K562 (cell line): ENCODE data around the gene PDIA4. TPM values are rescaled to one million over a fixed set of nuclear protein-coding genes. Genes with fewer than 3 reads are reported as not detected.

ENCODE experiments used
- ATAC-seq: fragments of 200-7000 bp; cut with Tn5 transposase; 3 replicates; pipeline ENCODE4 v1.9.1; 2020; ENCODE audit warnings: moderate library complexity
- BruUV-seq: library from RNA; stranded (reverse); fragments of 400-500 nt; replicated peaks from 2 replicates; lab custom pipeline; 2021; lab: Mats Ljungman, UMichigan
- CTCF ChIA-PET: fragments of 300-600 bp; formaldehyde crosslinking; extraction: SDS; loops from one replicate; lab custom pipeline; 2021; ENCODE audit warnings: low intra/inter-chr PET ratio; lab: Yijun Ruan, JAX
- POLR2A ChIA-PET: fragments of 300-600, 350-650 bp; sonication (Branson Sonifier 250); formaldehyde crosslinking; extraction: SDS; loops from one replicate; lab custom pipeline; 2021; ENCODE audit warnings: antibody characterized with exemption, inconsistent platforms; lab: Yijun Ruan, JAX
- DNase-seq, 4 experiments: peaks; one replicate each; pipeline versions ENCODE4 v3.0.0 to v3.0.0-alpha.2; 2011 to 2018; ENCODE audit warnings: low spot score in 3 of 4, mixed read lengths in 3 of 4; ENCODE audit errors: extremely low read depth in 1 of 4
- FAIRE-seq: peaks from 2 replicates; lab custom pipeline; 2011; peaks lifted over from hg19 to GRCh38; lab: Jason Lieb, UNC
- H2AFZ ChIP-seq: 2 replicates; pipeline ENCODE4 v1.6.0; 2011; ENCODE audit warnings: low read depth, low read length, control low read depth, inconsistent platforms
- H3K27ac ChIP-seq: fragments of 200-600 bp; 3 replicates; pipeline ENCODE4 v1.8.0; 2011; ENCODE audit warnings: low read depth, mild to moderate bottlenecking, control low read depth, inconsistent platforms, low read length, moderate library complexity, mixed read lengths; ENCODE audit errors: extremely low read depth
- H3K27me3 ChIP-seq, 2 experiments: fragments of 300-600 bp in 1 of 2; 2 replicates in 1 of 2; 3 replicates in 1 of 2; pipeline versions ENCODE4 v1.6.0 to v1.8.0; 2011; ENCODE audit warnings: inconsistent platforms in 2 of 2, low read length in 2 of 2, mild to moderate bottlenecking in 1 of 2, mixed read lengths in 1 of 2, moderate library complexity in 1 of 2; ENCODE audit not compliant: control insufficient read depth in 2 of 2, insufficient read depth in 2 of 2
- H3K36me3 ChIP-seq: fragments of 300-600 bp; 3 replicates; pipeline ENCODE4 v1.8.0; 2011; ENCODE audit warnings: mild to moderate bottlenecking, low read length, inconsistent platforms; ENCODE audit not compliant: control insufficient read depth, insufficient read depth
- H3K4me1 ChIP-seq, 2 experiments: fragments of 200-600 bp in 1 of 2; replicated peaks in 1 of 2; 2 replicates in 1 of 2; 3 replicates in 1 of 2; pipeline versions ENCODE4 v1.5.1 to v1.8.0; 2011; ENCODE audit warnings: inconsistent platforms in 2 of 2, low read length in 2 of 2, mild to moderate bottlenecking in 1 of 2, mixed read lengths in 1 of 2, moderate library complexity in 1 of 2; ENCODE audit not compliant: control insufficient read depth in 2 of 2, insufficient read depth in 2 of 2
- H3K4me2 ChIP-seq: 2 replicates; pipeline ENCODE4 v1.6.1; 2011; ENCODE audit warnings: low read length, control low read depth, inconsistent platforms, mixed read lengths; ENCODE audit not compliant: insufficient read depth
- H3K4me3 ChIP-seq: fragments of 200-600 bp; sonication (generic), shearing (Covaris generic); 2 replicates; pipeline ENCODE4 v1.5.1; 2016; ENCODE audit warnings: control low read depth, inconsistent platforms
- H3K79me2 ChIP-seq: fragments of 200-600 bp; 3 replicates; pipeline ENCODE4 v1.8.0; 2011; ENCODE audit warnings: low read length, inconsistent platforms; ENCODE audit not compliant: control insufficient read depth, insufficient read depth
- H3K9ac ChIP-seq, 2 experiments: 2 replicates each; pipeline versions ENCODE4 v1.6.0 to v1.6.1; 2011; ENCODE audit warnings: low read depth in 2 of 2, low read length in 2 of 2, control low read depth in 1 of 2, inconsistent platforms in 1 of 2, mild to moderate bottlenecking in 1 of 2, mixed read lengths in 1 of 2; ENCODE audit not compliant: insufficient read depth in 1 of 2
- H3K9me1 ChIP-seq: one replicate; pipeline ENCODE4 v1.6.0; 2011; ENCODE audit warnings: inconsistent platforms, mild to moderate bottlenecking, low read length, moderate library complexity; ENCODE audit not compliant: control insufficient read depth, insufficient read depth
- H3K9me3 ChIP-seq: replicated peaks from 2 replicates; pipeline ENCODE4 v1.5.1; 2011; ENCODE audit warnings: low read depth, low read length, inconsistent platforms; ENCODE audit not compliant: control insufficient read depth, insufficient read depth
- H4K20me1 ChIP-seq: replicated peaks from 2 replicates; pipeline ENCODE4 v1.6.1; 2011; ENCODE audit warnings: low read length, inconsistent platforms, mixed read lengths; ENCODE audit not compliant: control insufficient read depth, insufficient read depth
- FOXO4 ChIP-seq: fragments of 450-650 bp; formaldehyde crosslinking; IDR thresholded peaks from 2 replicates; pipeline ENCODE4 v1.4.0; 2020; ENCODE audit warnings: mild to moderate bottlenecking, moderate library complexity
- GABPB1 ChIP-seq: sonication (generic); formaldehyde crosslinking; IDR thresholded peaks from 2 replicates; pipeline ENCODE4 v1.8.0; 2022; ENCODE audit warnings: mild to moderate bottlenecking, missing genetic modification reagents
- GABPB2 ChIP-seq: fragments of 250-450 bp; sonication (Bioruptor Pico); conservative IDR thresholded peaks from 2 replicates; pipeline ENCODE4 v1.5.1; 2021; ENCODE audit warnings: mild to moderate bottlenecking
- GTF2B ChIP-seq: IDR thresholded peaks from 2 replicates; pipeline ENCODE4 v1.6.1; 2011; ENCODE audit not compliant: insufficient read length; ENCODE audit errors: extremely low read depth
- KDM5B ChIP-seq: fragments of 200-600 bp; sonication (generic); IDR thresholded peaks from 2 replicates; pipeline ENCODE4 v1.6.1; 2012; ENCODE audit warnings: low read depth, mild to moderate bottlenecking, moderate library complexity, low read length, control low read depth, inconsistent platforms; ENCODE audit not compliant: insufficient replicate concordance
- MEF2D ChIP-seq: conservative IDR thresholded peaks from 2 replicates; pipeline ENCODE4 v1.6.1; 2016; ENCODE audit warnings: low read depth, missing genetic modification characterization, missing compliant biosample characterization
- MLLT1 ChIP-seq, 2 experiments: fragments of 450-650 bp; IDR thresholded peaks; 2 replicates each; pipeline ENCODE4 v1.6.1; 2016
- NFE2 ChIP-seq: IDR thresholded peaks from 2 replicates; pipeline ENCODE4 v1.6.1; 2014; ENCODE audit warnings: antibody characterized with exemption, low read depth
- SMAD3 ChIP-seq: fragments of 450-650 bp; formaldehyde crosslinking; conservative IDR thresholded peaks from 2 replicates; pipeline ENCODE4 v1.4.0; 2020; ENCODE audit warnings: mild to moderate bottlenecking
- SMARCE1 ChIP-seq: fragments of 450-650 bp; IDR thresholded peaks from 2 replicates; pipeline ENCODE4 v1.7.1; 2016; ENCODE audit warnings: mild to moderate bottlenecking
- SP1 ChIP-seq: sonication (generic); formaldehyde crosslinking; IDR thresholded peaks from 2 replicates; pipeline ENCODE4 v1.8.1; 2022; ENCODE audit warnings: mild to moderate bottlenecking, missing genetic modification reagents
- TOE1 ChIP-seq, 2 experiments: fragments of 450-650 bp in 1 of 2; sonication (generic) in 1 of 2; formaldehyde crosslinking in 1 of 2; IDR thresholded peaks; 2 replicates each; pipeline versions ENCODE4 v1.7.1 to v1.8.0; 2016 to 2022; ENCODE audit warnings: borderline replicate concordance in 2 of 2, mild to moderate bottlenecking in 2 of 2, antibody characterized with exemption in 1 of 2, inconsistent platforms in 1 of 2, low read depth in 1 of 2, missing genetic modification reagents in 1 of 2, moderate library complexity in 1 of 2
- WGBS: fragments of 100-300 bp; shearing (Covaris generic); methylation state at CpG from one replicate; pipeline ENCODE4 v1.1.6; 2016; ENCODE audit warnings: low coverage, mixed read lengths; ENCODE audit not compliant: insufficient coverage; ENCODE audit errors: missing lambda C conversion rate; 5-methylcytosine and 5-hydroxymethylcytosine counted together
- in situ Hi-C: fragments of 300-500 bp; cut with MboI; formaldehyde crosslinking; loops from 4 replicates; pipeline ENCODE4 v1.15.0; 2018; ENCODE audit warnings: inconsistent platforms, mixed read lengths
- intact Hi-C: fragments of 100-400 bp; cut with micrococcal nuclease; formaldehyde crosslinking; loops from 2 replicates; pipeline ENCODE4 v1.14.2; 2022
- polyA plus RNA-seq, 8 experiments: library from polyadenylated mRNA; depleted of rRNA in 4 of 8; stranded (reverse) in 5 of 8; unstranded in 3 of 8; fragments of >200 nt; fragmentation: Nextera tagmentation in 2 of 8; fragmentation: Illumina TruSeq in 1 of 8; extraction: Ambion mirVana in 2 of 8; extraction: Trizol in 1 of 8; gene quantifications; 2 replicates each; pipeline versions ENCODE4 v1.2.1 to v1.2.3, GENCODE V29; 2011 to 2014; ENCODE audit warnings: inconsistent platforms in 1 of 8, missing spikeins in 1 of 8
- total RNA-seq, 7 experiments: library from RNA; depleted of rRNA in 6 of 7; stranded (reverse); fragments of >200 nt in 6 of 7; fragmentation: Illumina TruSeq in 2 of 7; extraction: Trizol in 2 of 7; gene quantifications; 2 replicates each; pipeline versions ENCODE4 v1.2.1 to v1.2.3, GENCODE V29; 2011 to 2021; ENCODE audit warnings: low replicate concordance in 1 of 7

Gene PDIA4
- total and polyA plus RNA-seq, 9 of the 15 experiments (the other 6 are each of a cell fraction or from before 2014, with no cell fraction given): 9.1 to 175 (median 146) TPM

- TF ChIP-seq FOXO4 (no peak), SMAD3 (CRISPR knock-in tag) (no peak)
Observed at GRCh38 chr7:148991536-148991935, 36.8 kb downstream of the PDIA4 start (continued).

GRCh38 chr7:148987751-148988512 is 40.4 kb downstream of the PDIA4 start:
- intact Hi-C loops: loop anchor here (2.0 to 5.0 kb wide), 4 partner anchors 45 to 159 kb away; partner anchors contain the start of genes ZNF398 and ZNF786
- in situ Hi-C loops: no loop called here
- 0 out of 3 replicates have a peak, but pooled peaks have one; percentile 0 for ATAC-seq
- FAIRE-seq: no peak
- Histone ChIP-seq H3K9me1 (no peaks in the 10 kb centered on the region), H3K27me3 (0 out of 5 replicates have a peak, but pooled peaks cover 0 to under 1% of the 10 kb centered on the region in 2 experiments), H3K9me3 (no peaks in the 10 kb centered on the region), H3K9ac (peak overlapping the region; percentile 71 to 77; a peak in 3 of 4 replicates), H4K20me1 (0 out of 2 replicates have a peak, but pooled peaks cover under 1% of the 10 kb centered on the region), H3K4me3 (peak overlapping the region; percentile 53), H3K4me1 (peaks cover 4 to 25% of the 10 kb centered on the region in 2 experiments; a peak in 4 of 5 replicates), H2AFZ (peak overlapping the region; percentile 90), H3K36me3 (no peaks in the 10 kb centered on the region), H3K4me2 (peak overlapping the region; percentile 97), H3K79me2 (no peaks in the 10 kb centered on the region), H3K27ac (peak overlapping the region; percentile 75; the same call in 2 of the 3 replicates)
- peak in 2 of 4 experiments; percentile 31 to 38 for DNase-seq
- CTCF ChIA-PET: interaction anchor here (0.6 kb wide), 1 partner anchor 15 kb away, joined by 6 read pairs; no protein-coding TSS in a partner anchor
- POLR2A ChIA-PET: interaction anchor here (0.6 to 2.9 kb wide), 10 partner anchors 13 to 201 kb away, joined by 3 to 13 read pairs (median 4); partner anchors contain the start of gene PDIA4
- BruUV-seq: TSS peak; percentile 43
- 3% methylated on average over 9 of the region's 9 CpGs for WGBS
- no peak for TF ChIP-seq GTF2B
- TF ChIP-seq MEF2D: no peak
- TF ChIP-seq GABPB1 (CRISPR knock-in tag): peak; percentile 16; the same call in 1 of the 2 replicates
- TF ChIP-seq TOE1 (IDR thresholded peaks at IDR 0.05; ENCODE audit: borderline replicate concordance): no peak
- 0 out of 2 replicates have a peak, but pooled peaks have one; percentile 84 for TF ChIP-seq TOE1 (CRISPR knock-in tag; IDR thresholded peaks at IDR 0.05; ENCODE audit: borderline replicate concordance, low read depth)
- no peak for TF ChIP-seq GABPB2 (CRISPR knock-in tag)
- TF ChIP-seq SMARCE1: peak; percentile 65; the same call in 1 of the 2 replicates
- TF ChIP-seq SP1: 0 out of 2 replicates have a peak, but pooled peaks have one; percentile 6
- TF ChIP-seq MLLT1 (IDR thresholded peaks at IDR 0.05): peak in 1 of 2 experiments; percentile 45; a peak in 1 of 4 replicates
- 0 out of 2 replicates have a peak, but pooled peaks have one; percentile 26 for TF ChIP-seq NFE2
- peak; percentile 7 for TF ChIP-seq KDM5B
